Activated T-cell treated with anti-CD3 and anti-CD28 coated beads for 24 hours (primary cell): ENCODE results near the gene SIRPA.
"Not testable (repeated sequence)": the region's sequence is repeated elsewhere in the genome, so short reads cannot be mapped to it uniquely, and the experiment has no call there.

Experiments
- DNase-seq: peaks from one replicate; pipeline ENCODE4 v3.0.0-alpha.2; 2020; ENCODE audit warnings: low read depth

SIRPA gene

DNA sequence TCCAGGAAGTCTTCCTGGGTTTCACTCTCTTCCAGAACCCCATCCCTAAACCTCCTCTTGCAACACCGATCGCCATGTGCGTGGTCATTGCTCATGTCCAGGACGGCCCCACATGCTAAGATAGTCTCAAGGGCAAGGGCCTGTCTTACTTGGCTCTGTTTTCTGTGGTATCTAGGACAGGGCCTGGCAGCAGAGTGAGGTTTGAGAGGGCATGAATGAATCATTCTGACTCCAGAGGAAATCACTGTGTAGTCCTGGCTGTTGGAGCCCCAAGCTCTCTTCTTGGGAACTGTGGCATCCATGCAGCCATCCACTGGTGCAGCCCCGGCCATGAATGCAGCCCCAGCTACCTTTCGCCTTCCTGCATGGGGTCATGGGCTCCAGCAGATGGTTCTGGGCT, 12.4 kb downstream of the SIRPA start:
- DNase-seq = no peak

DNA sequence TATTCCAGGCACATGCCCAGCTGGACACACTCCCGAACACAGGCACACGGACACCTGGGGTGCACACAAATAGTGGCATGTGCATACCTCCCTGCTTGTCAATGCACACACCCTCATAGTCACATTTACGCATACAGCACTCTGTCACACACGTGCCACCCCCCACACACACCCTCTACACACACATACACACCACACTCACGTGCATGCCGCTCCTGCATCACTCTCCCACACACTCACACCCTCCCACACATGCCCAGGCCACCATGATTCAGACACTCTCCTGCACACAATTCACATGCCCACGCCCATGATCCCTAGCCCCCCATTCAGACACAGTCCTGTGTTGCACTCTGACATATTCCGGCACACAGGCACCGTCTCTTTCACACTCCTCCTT, 13.0 kb downstream of the SIRPA start:
- no peak for DNase-seq

DNA sequence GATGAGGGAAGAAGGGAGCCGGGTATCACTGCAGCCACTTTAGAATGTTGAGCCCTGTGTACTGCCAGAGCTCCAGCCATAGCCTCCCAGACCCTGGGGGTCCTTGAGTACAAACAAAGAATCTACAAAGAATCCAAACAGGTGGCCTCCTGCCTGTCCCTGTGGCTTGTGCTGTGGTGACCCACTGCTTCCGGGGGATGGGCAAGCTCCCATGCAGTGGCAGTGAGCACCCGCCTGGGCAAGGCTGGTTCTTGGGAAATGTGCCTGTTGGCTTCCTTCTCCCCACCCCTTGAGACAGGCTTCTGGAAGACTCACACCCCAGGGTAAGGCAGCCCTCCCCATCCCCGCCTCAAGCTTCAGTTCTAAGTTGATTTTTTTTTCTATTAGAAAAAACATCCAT, 13.9 kb downstream of the SIRPA start:
- DNase-seq = no peak

DNA sequence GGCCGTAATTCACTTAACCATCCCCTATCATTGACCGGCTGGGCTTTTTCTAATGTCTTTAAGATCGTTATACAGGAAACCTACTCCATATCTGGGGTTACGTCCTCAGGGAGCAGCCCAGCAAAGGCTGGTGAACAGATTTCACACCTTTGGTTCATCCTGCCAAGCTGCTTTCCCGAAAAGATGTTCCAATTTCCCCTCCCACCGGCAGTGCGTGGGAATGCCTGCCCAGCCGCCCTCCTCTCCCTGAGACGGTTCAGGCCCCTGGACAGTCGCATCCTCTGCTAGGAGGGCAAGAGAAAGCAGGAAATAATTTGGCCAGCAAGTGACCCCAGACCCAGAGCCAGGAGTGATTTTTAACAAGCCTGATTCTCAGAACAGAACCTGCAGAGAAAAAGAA, 16.3 kb downstream of the SIRPA start:
- DNase-seq = no peak

DNA sequence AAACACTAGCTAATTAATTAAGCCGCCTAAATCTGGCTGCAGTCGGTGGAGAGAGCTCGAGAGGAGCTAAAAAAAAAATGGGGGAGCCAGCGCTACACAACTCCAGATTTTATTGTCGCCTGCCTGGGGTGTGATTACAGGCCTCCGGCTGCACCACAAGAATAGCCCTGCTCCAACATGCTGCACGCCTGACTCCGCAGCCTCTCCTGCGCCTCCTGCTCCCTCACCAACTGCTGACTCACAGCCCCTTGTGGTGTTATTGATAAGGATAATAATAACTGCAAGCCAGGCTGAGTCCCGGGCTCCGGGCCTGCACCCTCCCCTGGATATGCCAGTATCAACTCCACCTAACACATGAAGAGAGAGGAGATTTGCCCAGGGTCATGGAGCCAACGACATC, 16.8 kb downstream of the SIRPA start:
- no peak for DNase-seq

DNA sequence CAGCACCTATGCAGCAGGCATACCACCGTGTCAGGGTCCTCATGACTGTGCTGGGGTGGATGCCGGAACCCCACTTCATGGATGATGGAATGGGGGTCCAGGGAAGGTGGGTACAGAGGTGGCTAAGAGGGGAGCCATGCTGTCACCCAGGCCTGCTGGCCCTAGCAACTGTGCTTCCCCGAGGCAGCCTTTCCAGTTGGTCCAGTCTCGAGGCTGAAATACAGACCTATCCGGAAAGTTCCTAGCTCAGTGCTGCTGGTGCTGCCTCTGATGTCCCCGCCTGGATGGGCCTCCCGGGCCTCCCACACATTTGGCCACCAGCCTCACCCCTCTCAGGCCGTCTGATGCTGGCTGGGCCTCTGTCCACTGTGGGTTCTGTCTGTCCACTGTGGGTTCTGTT, 17.4 kb downstream of the SIRPA start:
- DNase-seq = no peak

DNA sequence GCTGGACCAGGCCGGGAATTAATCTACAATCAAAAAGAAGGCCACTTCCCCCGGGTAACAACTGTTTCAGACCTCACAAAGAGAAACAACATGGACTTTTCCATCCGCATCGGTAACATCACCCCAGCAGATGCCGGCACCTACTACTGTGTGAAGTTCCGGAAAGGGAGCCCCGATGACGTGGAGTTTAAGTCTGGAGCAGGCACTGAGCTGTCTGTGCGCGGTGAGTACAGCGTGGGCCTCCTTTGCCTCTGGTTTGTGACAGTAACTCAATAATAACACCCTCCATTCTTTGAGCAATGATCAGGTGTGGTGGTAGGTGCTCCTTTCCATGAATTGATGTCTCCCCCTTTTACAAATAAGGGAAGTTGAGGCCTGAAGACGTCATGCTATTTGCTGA, 20.0 kb downstream of the SIRPA start:
- DNase-seq = not testable (repeated sequence)

DNA sequence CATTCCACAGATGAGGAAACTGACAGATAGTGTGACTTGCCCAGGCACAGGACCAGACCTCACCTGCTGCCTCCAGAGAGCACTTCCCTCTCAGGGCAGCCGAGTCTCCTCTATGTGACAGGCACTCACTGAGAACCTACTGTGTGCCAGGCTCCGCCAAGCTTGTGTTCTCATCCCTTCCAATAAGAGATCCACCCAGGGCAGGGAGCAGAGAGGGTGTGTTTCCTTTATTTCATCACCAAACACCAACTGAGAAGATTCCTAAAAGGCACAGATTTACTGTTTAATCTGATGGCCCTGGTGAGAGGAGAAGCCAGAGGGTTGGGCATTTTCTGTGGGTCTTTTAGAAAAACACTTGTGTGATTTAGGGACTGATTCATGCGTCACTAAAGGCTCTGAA, 20.5 kb downstream of the SIRPA start:
- no peak for DNase-seq

DNA sequence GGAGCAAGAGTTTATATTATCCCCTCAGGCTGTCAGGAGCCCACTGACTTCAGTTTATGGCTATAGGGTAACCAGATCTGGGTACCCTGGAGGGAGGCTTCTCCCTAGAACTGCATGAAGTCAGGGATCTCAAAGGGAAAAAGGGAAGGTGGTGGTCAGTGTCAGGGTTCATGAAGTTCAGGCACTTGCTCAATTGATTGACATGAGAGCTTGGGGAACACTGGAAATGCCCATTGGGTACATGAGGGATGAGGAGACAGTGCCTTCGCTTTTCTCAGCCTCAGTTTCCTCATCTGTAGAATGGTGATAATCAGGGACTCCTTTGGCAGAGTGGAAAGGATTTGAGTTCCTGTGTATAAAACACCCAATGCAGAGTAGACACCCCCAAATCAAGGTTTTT, 22.6 kb downstream of the SIRPA start:
- DNase-seq = no peak

DNA sequence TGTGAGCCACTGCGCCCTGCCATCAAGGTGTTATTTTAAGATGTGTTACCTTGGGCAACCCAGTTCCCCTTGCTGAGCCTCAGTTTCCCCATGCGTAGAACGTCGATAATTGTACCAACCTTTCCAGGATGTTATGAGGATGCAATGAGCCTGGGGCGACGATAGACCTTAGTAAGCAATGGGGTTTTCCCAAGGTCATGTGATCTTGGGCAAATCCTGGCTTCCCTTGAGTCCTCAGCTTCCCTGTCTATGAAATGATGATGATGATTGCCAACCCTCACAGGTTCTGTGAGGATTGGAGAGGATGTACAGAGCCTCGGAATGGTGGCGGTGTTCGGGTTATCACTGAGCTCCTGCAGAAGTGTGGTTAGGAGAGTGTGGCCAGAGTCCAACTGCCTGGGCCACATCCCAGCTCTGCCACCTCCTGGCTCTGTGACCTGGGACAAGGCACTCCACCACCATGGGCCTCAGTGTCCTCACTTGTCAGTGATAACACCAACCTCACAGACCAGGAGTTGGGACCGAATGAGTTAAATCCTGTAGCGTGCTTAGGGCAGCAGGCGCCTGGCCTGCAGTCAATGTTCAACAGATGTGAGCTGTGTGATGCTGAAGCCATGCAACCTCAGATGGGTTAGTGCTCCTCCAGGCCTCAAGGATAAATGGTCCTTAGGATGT, 23.4 kb downstream of the SIRPA start:
- DNase-seq = no peak

DNA sequence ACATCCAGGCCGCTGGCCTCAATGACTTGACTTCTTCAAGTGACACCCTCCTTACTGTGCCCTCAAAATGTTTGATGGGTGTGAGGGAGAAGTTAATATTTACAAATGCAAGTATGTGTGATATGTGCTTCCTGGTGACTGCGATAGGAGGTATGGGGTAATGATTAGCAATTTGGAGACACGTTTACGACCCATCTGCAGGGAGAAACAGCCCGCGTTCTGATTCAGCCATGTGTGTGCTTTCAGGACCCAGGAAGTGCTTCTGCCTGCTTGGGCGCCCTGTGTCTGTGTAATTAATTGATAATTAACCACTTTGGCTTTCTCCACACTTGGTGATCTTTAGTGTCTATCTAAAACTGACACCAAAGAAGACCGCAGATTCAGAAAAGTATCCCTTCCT, 25.0 kb downstream of the SIRPA start:
- DNase-seq = no peak

DNA sequence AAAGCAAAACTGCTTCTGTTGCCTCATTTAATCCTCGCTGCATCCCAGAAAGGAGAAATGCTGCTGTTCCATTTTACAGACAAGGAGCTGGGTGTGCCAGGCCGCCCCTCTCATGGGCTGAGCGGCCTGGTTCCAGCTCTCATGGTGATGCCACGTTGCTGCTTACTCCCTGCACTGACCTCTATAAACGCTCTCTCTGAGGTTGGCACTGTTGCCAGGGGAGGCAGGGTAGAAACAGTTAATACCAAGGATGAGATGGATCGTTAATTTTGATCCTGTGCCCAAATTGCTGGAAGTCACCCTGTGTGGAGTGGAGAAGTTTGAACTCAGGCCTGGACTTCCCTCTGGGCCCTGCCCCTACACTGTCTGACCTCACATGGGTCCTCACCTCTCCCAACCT, 25.6 kb downstream of the SIRPA start:
- DNase-seq = no peak

DNA sequence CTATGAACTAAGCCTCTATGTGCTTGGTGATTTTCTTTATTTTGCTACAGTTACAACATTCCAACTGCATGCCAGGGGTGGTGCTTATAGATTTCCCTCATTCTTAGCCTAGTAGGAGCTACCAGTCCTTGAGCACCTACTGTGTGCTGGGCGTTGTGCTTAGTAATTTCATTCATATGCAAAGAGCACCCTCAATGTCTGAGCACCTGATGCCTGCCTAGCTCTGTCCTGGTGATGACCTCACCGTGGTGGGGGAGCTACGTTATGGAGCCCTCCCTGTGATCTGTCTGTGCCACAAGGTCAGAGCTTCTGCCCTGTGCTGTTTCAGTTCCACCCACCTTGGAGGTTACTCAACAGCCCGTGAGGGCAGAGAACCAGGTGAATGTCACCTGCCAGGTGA, 26.8 kb downstream of the SIRPA start:
- not testable (repeated sequence) for DNase-seq

DNA sequence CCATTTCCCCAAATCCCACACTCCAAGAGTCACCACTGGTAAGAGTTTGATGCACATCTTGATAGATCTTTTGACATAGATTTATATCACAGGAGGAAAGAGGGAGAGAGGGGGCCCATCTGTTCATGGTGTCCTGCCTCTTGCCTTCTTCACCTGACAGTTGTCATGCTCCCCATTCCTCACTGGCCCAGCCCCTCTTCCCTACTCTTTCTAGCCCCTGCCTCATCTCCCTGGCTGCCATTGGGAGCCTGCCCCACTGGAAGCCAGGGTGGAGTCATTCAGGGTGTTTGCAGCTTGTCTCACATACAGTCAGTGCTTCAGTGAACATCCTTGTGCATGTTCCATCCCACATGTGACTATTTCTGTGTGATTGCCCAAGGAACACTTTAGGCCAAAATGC, 27.6 kb downstream of the SIRPA start:
- DNase-seq = no peak

DNA sequence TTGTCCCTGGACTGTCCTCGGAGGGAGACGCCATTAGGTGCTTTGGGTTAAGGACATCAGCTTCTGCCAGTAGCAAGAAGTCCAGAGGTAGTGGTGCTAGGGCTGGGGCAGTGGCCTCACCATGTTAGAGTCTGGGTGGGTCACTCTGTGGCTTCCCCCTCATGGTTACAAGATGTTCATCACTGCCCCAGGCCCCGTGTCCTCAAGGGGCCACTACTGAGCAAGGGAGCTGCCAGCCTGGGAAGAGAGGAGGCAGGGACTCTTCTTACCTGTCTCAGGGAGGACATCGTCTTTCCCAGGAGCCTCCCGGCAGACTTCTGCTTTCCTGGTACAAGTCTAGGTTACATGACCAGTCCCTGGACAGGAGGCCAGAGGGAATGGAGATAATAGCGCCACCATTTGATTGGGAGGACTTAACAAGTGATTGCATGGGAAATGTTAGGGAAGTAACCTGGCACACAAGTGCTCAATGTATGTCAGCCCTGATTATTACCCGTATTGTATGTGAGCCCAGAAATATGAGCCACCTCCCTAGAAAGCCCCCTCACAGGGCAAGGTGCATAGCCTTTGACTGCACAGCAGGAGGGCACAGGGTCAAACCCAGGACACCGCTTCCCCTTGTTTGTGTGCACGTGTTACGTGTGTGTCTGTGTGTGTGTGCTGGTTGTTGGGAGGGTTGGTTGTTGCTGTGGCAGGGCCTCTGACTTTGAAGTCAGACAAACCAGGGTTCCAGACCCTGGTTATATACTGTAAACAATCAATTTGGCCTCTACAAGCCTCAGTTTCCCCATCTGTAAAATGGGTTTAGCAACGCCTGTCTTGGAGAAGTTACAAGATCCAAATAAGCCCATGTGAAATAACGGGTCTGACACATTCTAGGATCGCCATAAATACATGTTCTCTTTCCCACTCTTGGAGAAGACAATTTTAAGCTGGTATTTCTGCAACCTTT, 30.0 kb downstream of the SIRPA start:
- no peak for DNase-seq

DNA sequence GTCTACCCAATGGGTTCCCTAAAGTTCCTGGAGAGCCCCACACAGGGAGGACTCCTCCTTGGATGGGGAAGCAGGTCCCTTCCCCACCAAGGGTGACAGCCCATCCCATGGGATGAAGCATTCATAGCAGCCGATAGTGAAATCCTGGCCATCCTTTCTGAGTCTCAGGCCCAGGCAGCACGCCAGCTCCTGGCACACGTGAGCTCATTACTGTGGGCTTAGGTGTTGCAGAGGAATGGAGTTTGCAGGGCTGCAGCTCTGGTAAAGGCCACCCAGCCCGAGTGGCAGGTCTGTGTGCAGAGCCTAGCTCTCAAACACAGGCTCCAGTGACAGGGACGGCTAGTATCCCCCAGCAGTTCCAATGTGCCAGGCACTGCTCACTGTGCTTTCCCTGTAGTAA, 31.0 kb downstream of the SIRPA start:
- DNase-seq = no peak

DNA sequence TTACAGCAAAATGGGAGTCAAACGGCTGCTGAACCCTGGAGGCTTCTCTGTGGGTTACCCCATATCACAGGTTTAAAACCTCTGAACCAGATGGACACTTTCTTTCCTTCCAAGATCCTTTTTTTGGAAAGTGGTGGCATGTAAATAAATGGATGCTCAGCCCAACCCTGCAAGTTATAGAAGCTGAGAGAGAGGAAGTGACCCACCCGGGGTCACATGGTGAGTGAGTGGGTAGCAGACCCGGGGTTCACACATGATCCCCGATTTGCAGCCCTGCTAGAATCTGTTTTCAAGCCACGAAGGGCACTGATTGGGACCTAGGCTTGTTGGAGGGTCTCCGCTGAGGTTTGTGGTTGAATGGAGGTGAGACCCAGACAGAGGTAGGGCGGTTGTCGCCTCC, 32.0 kb downstream of the SIRPA start:
- no peak for DNase-seq

DNA sequence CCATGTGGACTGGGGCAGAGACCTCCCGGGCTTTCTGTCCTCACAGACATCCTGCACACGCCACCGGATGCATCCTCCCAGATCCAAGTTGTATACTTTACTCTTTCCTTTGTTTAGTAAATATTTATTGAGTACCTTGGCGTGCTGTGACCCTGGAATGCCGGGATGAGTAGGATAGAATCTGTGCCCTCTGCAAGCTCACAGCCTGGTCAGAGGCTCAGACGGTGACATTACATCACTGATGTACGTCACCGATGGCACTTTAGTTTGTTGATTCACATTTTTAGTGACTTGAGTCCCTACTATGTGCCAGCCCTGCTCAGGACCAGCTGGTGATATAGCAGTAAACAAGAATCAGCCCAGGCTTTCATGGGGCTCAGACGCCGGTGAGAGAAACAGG, 32.9 kb downstream of the SIRPA start:
- DNase-seq = no peak

DNA sequence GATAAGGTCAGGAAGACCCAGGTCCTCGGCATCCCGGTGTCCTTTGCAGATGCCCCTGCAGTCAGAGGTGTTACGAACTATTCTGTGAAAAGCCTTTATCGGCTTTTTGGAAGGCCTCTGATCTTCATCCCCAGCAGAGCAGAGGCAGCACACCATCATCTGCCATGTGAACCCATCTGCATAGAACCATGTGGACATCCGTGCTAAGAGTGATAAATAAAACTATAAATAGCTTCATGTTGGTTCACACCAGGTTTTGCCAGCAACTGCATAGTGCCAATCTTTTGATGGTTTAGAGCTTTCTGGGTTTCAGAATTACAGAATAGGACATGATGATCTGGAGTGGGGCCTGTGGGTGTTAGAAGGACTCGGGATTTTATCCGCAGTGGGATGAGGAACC, 33.6 kb downstream of the SIRPA start:
- DNase-seq = no peak

DNA sequence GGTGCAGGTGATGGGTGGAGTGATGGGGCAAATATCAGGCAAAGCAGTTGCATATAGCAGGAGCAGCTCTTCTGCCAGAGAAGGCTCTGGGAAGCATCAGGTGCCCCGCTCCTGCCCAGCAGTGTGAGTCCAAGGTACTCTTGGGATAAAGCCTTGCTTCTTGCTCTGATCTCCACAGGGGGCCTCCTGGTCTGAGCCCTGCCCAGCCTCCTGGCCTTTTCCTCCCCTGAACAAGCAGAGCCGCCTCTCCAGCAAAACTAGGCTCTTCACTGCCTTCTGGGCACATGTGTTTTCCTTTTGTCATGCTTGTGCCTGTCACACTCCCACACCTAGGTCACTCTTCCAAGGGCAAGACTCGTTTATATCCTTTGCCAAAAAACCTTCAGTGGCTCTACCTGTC, 34.3 kb downstream of the SIRPA start:
- no peak for DNase-seq

DNA sequence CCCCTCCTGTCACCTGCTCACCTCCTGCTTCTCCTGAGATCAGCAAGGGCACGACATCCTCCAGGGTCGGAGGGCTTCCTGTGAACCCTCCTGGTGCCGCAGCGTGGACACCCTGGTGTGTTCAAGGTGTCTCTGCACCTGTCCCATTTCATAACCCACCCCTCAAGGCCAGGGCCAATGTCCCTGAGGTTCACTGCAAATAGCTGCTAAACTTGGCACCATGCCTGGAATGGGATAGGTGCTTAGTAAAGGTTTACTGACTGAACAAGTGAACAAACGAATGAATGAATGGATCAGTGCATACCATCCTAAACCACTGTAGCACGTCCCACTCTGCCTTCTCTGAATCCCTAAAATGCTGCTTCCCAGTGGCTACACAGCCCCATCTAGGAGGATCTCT, 35.0 kb downstream of the SIRPA start:
- DNase-seq = no peak

DNA sequence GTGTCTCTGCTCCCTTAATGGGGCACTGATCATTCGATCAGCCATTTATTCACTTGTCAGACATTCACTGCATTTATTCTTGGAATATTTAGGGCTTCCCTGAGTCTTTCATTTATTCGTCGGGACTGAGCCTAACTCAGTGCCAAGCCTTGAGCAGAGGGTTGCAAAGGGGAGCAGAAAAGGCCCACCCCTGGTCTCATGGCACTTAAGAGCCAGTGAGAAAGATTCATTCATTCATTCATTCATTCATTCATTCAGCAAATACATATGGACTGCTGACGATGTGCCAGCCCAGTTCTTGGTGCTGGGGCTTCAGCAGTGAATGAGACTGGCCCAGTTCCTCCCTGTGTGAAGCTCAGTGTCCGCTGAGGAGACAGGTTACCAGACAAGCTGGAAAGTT, 36.6 kb downstream of the SIRPA start:
- no peak for DNase-seq

DNA sequence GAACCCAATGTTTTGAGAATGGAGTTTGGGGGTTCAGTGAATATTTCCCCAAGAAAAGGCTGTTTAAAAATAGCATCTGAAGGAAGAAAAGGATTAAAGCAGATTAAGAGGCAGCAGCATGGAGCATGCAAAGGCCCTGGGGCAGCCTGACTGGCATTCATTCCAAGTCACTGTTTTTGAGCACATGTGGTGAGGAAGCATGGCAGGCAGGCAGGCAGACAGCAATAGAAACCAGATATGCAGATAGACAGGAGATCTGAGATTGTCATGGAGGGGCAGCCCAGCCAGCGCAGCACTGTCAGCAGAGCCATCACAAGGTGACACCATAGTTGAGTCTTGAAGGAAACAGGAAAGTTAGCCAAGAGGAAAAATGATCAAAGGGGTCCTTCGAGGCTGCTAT, 37.8 kb downstream of the SIRPA start:
- no peak for DNase-seq

DNA sequence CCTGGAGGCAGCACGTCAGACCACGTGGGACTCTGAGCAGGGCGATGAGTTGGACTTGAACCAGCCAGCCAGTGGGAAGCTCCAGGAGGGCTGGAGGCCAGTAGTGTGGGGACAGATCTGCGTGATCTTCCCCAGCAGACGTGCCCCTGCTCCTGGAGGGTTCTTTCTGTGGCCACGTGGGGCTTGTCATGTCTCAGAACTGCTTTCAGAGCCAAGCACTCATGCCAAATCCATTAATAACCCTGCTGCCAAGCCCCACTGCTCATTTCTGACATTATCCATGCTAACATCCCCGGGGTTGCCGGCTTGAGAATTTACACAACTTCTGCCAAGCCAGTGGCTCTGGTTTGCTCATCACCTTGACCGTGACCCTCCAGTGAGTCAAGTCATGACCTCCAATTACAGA, 38.3 kb downstream of the SIRPA start:
- DNase-seq = no peak
